Stimulated activated CD8-positive, alpha-beta memory T cell treated with anti-CD3 and anti-CD28 coated beads, Interleukin-7, amount 100 ng/mL, for 24 hours (primary cell): ENCODE data around the gene CD96.
"Not testable (repeated sequence)": the region's sequence is repeated elsewhere in the genome, so short reads cannot be mapped to it uniquely, and the experiment has no call there.

Experiments
- DNase-seq: peaks from one replicate; pipeline ENCODE4 v3.0.0-alpha.2; 2020; ENCODE audit warnings: low read depth

The CD96 gene

DNA sequence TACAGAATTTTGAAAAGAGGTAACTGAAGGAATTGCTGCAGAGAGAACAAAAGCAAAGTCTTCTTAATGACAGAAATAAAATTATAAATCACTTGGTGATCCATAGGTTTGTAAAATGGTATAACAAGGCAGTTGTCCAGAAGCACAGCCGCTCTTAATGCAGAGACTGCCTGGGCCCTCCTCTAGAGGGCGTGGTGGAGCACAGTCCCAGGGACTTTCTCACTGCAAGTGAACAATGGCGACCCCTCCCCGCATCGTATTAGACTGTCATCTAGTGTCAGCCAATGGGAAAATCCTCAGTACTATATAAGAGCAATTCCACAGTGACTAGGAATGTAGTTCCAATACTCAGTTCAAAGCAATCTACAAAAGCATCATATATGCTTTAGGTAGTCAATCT, 79.5 kb downstream of the CD96 start:
- DNase-seq = no peak

- no peak for DNase-seq
These were observed 85.1 kb downstream of the CD96 start for GRCh38 chr3:111627092-111627491.

DNA sequence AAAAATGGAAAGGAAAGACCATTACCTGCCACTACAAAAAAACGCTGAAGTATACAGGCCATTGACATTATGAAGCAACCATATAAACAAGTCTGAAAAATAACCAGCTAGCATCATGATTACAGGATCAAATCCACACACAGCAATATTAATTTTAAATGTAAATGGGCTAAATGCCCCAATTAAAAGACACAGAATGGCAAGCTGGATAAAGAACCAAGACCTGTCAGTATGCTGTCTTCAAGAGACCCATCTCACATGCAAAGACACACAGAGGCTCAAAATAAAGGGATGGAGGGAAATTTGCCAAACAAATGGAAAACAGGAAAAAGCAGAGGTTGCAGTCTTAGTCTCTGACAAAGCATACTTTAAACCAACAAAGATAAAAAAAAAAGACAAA, 87.0 kb downstream of the CD96 start:
- DNase-seq = not testable (repeated sequence)

DNA sequence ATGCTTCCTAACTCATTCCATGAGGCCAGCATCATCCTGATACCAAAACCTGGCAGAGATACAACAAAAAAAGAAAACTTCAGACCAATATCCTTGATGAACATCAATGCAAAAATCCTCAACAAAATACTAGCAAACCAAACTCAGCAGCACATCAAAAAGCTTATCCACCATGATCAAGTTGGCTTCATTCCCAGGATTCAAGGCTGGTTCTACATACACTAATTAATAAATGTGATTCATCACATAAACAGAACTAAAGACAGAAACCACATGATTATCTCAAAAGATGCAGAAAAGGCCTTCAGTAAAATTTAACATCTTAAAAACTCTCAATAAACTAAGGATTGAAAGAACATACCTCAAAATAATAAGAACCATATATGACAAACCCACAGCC, 88.6 kb downstream of the CD96 start:
- DNase-seq = not testable (repeated sequence)

DNA sequence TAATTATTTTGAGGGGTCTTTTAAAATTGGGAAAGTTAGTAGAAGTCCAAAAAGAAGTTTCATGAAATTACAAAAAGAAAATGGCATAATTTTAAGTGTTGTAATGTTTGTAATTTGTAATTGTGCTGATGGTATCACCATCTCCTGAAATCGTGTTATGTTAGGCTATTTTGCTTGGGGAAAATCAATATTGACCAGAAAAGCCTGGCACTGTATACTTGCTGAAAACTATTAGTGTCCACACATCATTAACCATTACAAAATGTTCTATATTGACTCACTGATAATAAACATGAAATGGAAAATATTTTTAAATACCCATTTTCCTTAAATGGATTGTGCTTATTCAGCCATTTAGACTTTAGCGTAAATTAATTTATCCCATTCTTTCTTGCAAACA, 93.4 kb downstream of the CD96 start:
- DNase-seq = no peak

DNA sequence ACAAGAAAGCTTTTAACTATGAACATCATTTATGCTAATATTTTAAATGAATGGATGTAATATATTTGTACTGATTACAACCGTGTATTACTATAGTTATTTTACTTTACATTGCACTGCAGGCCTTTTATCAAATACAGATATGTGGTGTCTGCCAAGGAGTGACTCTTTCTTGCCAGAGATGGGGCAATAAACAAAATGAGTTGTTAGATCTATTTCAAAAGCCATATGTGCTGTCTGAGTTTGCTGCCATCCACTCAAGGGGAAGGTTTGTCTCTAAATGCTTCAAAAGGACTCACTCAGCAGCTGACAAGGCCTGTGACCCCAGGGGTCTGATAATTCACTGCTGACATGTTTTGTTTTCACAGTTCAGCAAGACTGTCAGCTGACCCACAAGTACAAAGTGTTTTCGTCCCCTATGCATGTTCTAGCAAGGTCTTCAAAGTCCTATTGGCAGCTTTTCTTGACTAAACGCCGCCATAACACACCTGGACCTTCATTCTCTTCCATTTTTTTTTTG, 94.4 kb downstream of the CD96 start:
- DNase-seq = no peak

- DNase-seq = no peak
These were observed 97.3 kb downstream of the CD96 start for GRCh38 chr3:111639316-111639715.

GRCh38 chr3:111648991-111649579, 107.1 kb downstream of the CD96 start:
- DNase-seq = no peak

- no peak for DNase-seq
These were observed 108.6 kb downstream of the CD96 start for GRCh38 chr3:111650378-111651275.

DNA sequence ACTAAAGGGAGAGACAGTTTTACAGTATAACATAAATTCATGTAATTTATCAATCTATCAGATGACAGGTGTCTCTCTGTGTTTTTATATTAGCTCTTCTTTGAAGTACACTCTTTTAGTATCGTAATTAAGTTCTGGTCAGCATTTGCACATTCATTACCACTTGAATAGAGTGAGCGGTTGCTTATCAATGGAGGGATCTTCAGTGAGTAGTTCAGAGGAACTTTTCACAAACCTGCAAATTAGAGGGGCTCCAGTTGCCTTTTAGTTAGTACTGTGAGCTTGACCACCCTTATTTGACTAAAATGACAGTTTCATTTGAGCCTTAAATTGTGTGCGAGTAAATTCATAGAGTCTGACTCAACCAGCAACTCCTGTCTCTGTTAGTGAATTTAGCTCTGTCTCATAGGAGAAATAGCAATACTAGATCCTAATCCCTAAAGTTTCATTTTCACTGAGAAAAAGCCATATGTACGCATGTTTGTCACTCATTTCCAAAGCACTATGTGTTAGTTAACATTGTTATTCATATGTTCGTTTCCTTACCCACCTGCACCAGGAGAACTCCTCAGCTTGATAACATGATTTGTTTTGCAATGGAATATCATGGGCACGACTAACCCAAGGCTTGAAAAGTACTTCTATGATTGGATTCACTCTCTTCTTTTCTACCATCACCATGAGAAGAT, 110.6 kb downstream of the CD96 start:
- no peak for DNase-seq

GRCh38 chr3:111653766-111654165, 111.8 kb downstream of the CD96 start:
- no peak for DNase-seq

GRCh38 chr3:111662012-111662411, 120.0 kb downstream of the CD96 start:
- no peak for DNase-seq

- DNase-seq = no peak
These were observed 120.9 kb downstream of the CD96 start for GRCh38 chr3:111662907-111663306.

DNA sequence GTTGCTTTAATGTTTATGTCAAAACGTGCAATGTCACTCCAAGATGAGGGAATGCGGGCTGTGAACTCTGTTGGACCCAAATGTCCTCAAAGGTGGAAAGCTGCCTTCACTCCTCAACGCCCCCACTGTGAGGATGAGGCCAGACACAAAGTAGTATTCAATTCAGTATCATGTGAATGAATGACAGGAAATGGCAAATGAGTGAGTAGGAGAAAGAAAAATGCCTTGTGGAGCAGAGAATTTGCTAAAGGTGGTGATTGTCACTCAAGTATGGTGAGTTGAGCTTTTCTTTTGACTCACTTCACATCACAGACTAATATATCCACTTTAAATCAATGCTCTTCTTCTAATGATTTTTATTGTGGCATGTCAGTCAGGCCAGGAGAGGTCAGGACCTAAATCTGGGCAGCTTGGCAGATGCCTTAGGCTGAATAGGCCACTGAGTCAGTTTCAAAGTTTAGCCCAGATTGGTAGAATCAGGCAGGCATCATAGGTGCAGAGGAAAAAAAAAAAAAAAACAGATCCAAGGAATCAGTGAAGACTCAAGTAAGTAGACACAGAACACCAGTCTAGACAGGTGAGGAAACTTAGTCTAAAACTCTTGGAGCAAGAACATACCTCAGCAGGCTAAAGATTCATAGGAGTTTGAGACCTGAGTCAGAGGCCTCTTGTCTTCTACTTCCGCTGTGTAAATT, 124.2 kb downstream of the CD96 start:
- no peak for DNase-seq

DNA sequence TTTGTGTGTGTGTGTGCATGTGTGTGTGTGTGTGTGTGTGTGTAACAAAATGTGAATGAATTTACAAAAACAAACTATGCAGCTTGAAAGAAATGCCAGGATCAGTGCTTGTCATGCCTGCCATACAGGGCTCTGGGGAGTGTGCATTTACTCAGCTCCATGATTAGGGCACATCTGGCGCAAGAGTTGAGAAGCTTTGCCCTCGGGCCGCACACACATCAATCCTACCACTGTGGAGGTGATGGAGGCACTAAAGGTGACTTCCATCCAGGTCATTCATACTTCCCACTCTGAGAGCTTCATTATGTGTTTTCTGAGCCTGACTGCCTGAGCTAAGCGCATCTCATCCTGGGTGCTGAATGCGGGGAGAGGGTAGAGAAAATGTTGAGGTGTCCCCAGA, 125.2 kb downstream of the CD96 start:
- DNase-seq = no peak

- DNase-seq = peak; percentile 22
These were observed 125.7 kb downstream of the CD96 start for GRCh38 chr3:111667621-111668239.

GRCh38 chr3:111668326-111668725, 126.3 kb downstream of the CD96 start:
- DNase-seq = no peak

GRCh38 chr3:111668888-111669488, 127.0 kb downstream of the CD96 start:
- no peak for DNase-seq

- no peak for DNase-seq
These were observed 128.1 kb downstream of the CD96 start for GRCh38 chr3:111669926-111670630.

GRCh38 chr3:111672461-111672860, 130.5 kb downstream of the CD96 start:
- not testable (repeated sequence) for DNase-seq

- DNase-seq = no peak
These were observed 133.8 kb downstream of the CD96 start for GRCh38 chr3:111675846-111676210.
